Neural cell (in vitro differentiated cells): ENCODE measurements around the gene ACKR1. TPM values are rescaled to one million over a fixed set of nuclear protein-coding genes. Genes with fewer than 3 reads are reported as not detected.

ENCODE experiments used
- H2AFZ ChIP-seq: fragments of 200-600, 300-800 bp; sonication (generic), shearing (Covaris generic); 2 replicates; pipeline ENCODE4 v1.6.0; 2014; ENCODE audit warnings: low read depth, mild to moderate bottlenecking, antibody characterized with exemption, low read length, moderate library complexity
- H3F3A ChIP-seq: fragments of 200-600 bp; shearing (Covaris generic); 2 replicates; pipeline ENCODE4 v1.6.1; 2016; ENCODE audit warnings: mild to moderate bottlenecking, moderate library complexity, mixed read lengths, antibody characterized with exemption, low read length; ENCODE audit not compliant: insufficient read depth, poor library complexity, severe bottlenecking
- H3K27ac ChIP-seq: fragments of 200-600, 300-800 bp; sonication (generic), shearing (Covaris generic); 2 replicates; pipeline ENCODE4 v1.5.1; 2014; ENCODE audit warnings: mild to moderate bottlenecking, low read length, moderate library complexity
- H3K27me3 ChIP-seq: fragments of 300-800, 200-600 bp; sonication (generic), shearing (Covaris generic); 2 replicates; pipeline ENCODE4 v1.6.0; 2014; ENCODE audit warnings: mild to moderate bottlenecking, low read depth, low read length, moderate library complexity; ENCODE audit not compliant: insufficient read depth
- H3K36me3 ChIP-seq: fragments of 300-800, 200-600 bp; sonication (generic), shearing (Covaris generic); 2 replicates; pipeline ENCODE4 v1.5.1; 2014; ENCODE audit warnings: mild to moderate bottlenecking, antibody characterized with exemption, low read length, moderate library complexity; ENCODE audit not compliant: insufficient read depth
- H3K4me2 ChIP-seq: fragments of 300-800, 200-600 bp; sonication (generic), shearing (Covaris generic); 2 replicates; pipeline ENCODE4 v1.6.0; 2014; ENCODE audit warnings: mild to moderate bottlenecking, low read length
- H3K4me3 ChIP-seq: fragments of 300-800, 200-600 bp; sonication (generic), shearing (Covaris generic); 2 replicates; pipeline ENCODE4 v1.5.1; 2014; ENCODE audit warnings: mild to moderate bottlenecking, low read length, moderate library complexity
- H3K79me2 ChIP-seq: fragments of 200-600 bp; shearing (Covaris generic); replicated peaks from 2 replicates; pipeline ENCODE4 v1.6.0; 2014; ENCODE audit warnings: mild to moderate bottlenecking, low read length, moderate library complexity; ENCODE audit not compliant: insufficient read depth
- H3K9ac ChIP-seq: fragments of 300-800, 200-600 bp; sonication (generic), shearing (Covaris generic); 2 replicates; pipeline ENCODE4 v1.6.1; 2016; ENCODE audit warnings: mild to moderate bottlenecking, low read length, mixed read lengths
- H3K9me2 ChIP-seq: fragments of 200-600 bp; shearing (Covaris generic); 2 replicates; pipeline ENCODE4 v1.6.1; 2016; ENCODE audit warnings: mild to moderate bottlenecking, low read length, mixed read lengths; ENCODE audit not compliant: insufficient read depth
- H3K9me3 ChIP-seq: fragments of 200-600, 300-800 bp; sonication (generic), shearing (Covaris generic); 2 replicates; pipeline ENCODE4 v1.6.1; 2016; ENCODE audit warnings: mild to moderate bottlenecking, mixed run types, low read length, moderate library complexity, mixed read lengths
- H4K20me1 ChIP-seq: fragments of 200-600 bp; shearing (Covaris generic); 2 replicates; pipeline ENCODE4 v1.6.1; 2016; ENCODE audit warnings: mild to moderate bottlenecking, mixed run types; ENCODE audit not compliant: insufficient read depth
- CTCF ChIP-seq: fragments of 450-650 bp; IDR thresholded peaks from 2 replicates; pipeline ENCODE4 v1.5.1; 2014; ENCODE audit warnings: antibody characterized with exemption, mild to moderate bottlenecking, moderate library complexity; ENCODE audit not compliant: poor library complexity, severe bottlenecking
- EP300 ChIP-seq: fragments of 450-650 bp; conservative IDR thresholded peaks from 2 replicates; pipeline ENCODE4 v1.6.1; 2014; ENCODE audit warnings: antibody characterized with exemption, mild to moderate bottlenecking, moderate library complexity; ENCODE audit not compliant: poor library complexity, severe bottlenecking
- EZH2 ChIP-seq: fragments of 200-600, 300-800 bp; shearing (Covaris generic), sonication (generic); IDR thresholded peaks from 2 replicates; pipeline ENCODE4 v1.6.1; 2014; ENCODE audit warnings: antibody characterized with exemption, low read length, borderline replicate concordance, mild to moderate bottlenecking; ENCODE audit not compliant: insufficient read depth, poor library complexity, severe bottlenecking
- MXI1 ChIP-seq: fragments of 450-650 bp; conservative IDR thresholded peaks from 2 replicates; pipeline ENCODE4 v1.6.1; 2014; ENCODE audit warnings: antibody characterized with exemption, mild to moderate bottlenecking; ENCODE audit not compliant: poor library complexity, severe bottlenecking
- POLR2AphosphoS5 ChIP-seq: IDR thresholded peaks from 2 replicates; pipeline ENCODE4 v1.6.1; 2012
- RAD21 ChIP-seq: fragments of 450-650 bp; conservative IDR thresholded peaks from 2 replicates; pipeline ENCODE4 v1.6.1; 2014; ENCODE audit warnings: antibody characterized with exemption, mild to moderate bottlenecking, moderate library complexity
- REST ChIP-seq: IDR thresholded peaks from 2 replicates; pipeline ENCODE4 v1.6.1; 2012; ENCODE audit warnings: borderline replicate concordance
- SMC3 ChIP-seq: fragments of 450-650 bp; conservative IDR thresholded peaks from 2 replicates; pipeline ENCODE4 v1.6.1; 2014; ENCODE audit warnings: antibody characterized with exemption, mild to moderate bottlenecking, moderate library complexity; ENCODE audit not compliant: poor library complexity
- TAF1 ChIP-seq: IDR thresholded peaks from 2 replicates; pipeline ENCODE4 v1.6.1; 2012; ENCODE audit warnings: low read depth
- polyA plus RNA-seq: library from polyadenylated mRNA; depleted of rRNA; stranded (reverse); fragments of >200 nt; gene quantifications from 2 replicates; pipeline ENCODE4 v1.2.3, GENCODE V29; 2014

The ACKR1 gene
- polyA plus RNA-seq, 1 donor from 2014 or later: 3.3 TPM

- H2AFZ ChIP-seq: no peak overlapping the region
- no peak overlapping the region for H3K4me2 ChIP-seq
- no peaks in the 10 kb centered on the region for H3K79me2 ChIP-seq
- H3K27me3 ChIP-seq: no peaks in the 10 kb centered on the region
- H3K4me3 ChIP-seq: no peak overlapping the region
- TF ChIP-seq RAD21: no peak
- TF ChIP-seq POLR2AphosphoS5: no peak
- no peak for TF ChIP-seq MXI1
- no peak for TF ChIP-seq REST
- TF ChIP-seq CTCF: no peak
- no peak for TF ChIP-seq TAF1
- no peak for TF ChIP-seq SMC3
- no peak for TF ChIP-seq EP300
- TF ChIP-seq EZH2: no peak
- no peaks in the 10 kb centered on the region for H3K9me2 ChIP-seq
- no peaks in the 10 kb centered on the region for H4K20me1 ChIP-seq
- H3K36me3 ChIP-seq: no peaks in the 10 kb centered on the region
- no peak overlapping the region for H3K27ac ChIP-seq
- H3K9me3 ChIP-seq: no peaks in the 10 kb centered on the region
- no peak overlapping the region for H3K9ac ChIP-seq
- no peaks in the 10 kb centered on the region for H3F3A ChIP-seq
Observed at GRCh38 chr1:159247266-159247665, 42.6 kb downstream of the ACKR1 start.

- Histone ChIP-seq H3K4me3 (no peak overlapping the region), H3K36me3 (no peaks in the 10 kb centered on the region), H3K4me2 (no peak overlapping the region), H3F3A (no peaks in the 10 kb centered on the region), H2AFZ (no peak overlapping the region), H3K27me3 (no peaks in the 10 kb centered on the region), H3K9me2 (no peaks in the 10 kb centered on the region), H3K79me2 (no peaks in the 10 kb centered on the region), H4K20me1 (no peaks in the 10 kb centered on the region), H3K9me3 (no peaks in the 10 kb centered on the region), H3K27ac (no peak overlapping the region), H3K9ac (no peak overlapping the region)
- TF ChIP-seq POLR2AphosphoS5: no peak
- TF ChIP-seq EP300: no peak
- no peak for TF ChIP-seq REST
- no peak for TF ChIP-seq CTCF
- TF ChIP-seq MXI1: no peak
- no peak for TF ChIP-seq EZH2
- no peak for TF ChIP-seq TAF1
- TF ChIP-seq RAD21: no peak
- TF ChIP-seq SMC3: no peak
Observed at GRCh38 chr1:159248311-159248710, 43.6 kb downstream of the ACKR1 start.
